Sigmoid colon (tissue), 4 donors: ENCODE data around the gene IFT20.

Experiments used
- CTCF ChIP-seq, 4 experiments: fragments of 450-650 bp in 3 of 4; fragments of 200-600 bp in 1 of 4; IDR thresholded peaks; one replicate each; pipeline ENCODE4 v1.5.1; 2016 to 2019; ENCODE audit warnings: antibody characterized with exemption in 4 of 4, mild to moderate bottlenecking in 3 of 4, moderate library complexity in 2 of 4
- EP300 ChIP-seq, 4 donors: sonication (generic); formaldehyde crosslinking; IDR thresholded peaks; one replicate each; pipeline ENCODE4 v1.6.1; 2017; ENCODE audit warnings: antibody characterized with exemption in 4 of 4
- POLR2A ChIP-seq, 2 donors: fragments of 450-650 bp; IDR thresholded peaks; one replicate each; pipeline ENCODE4 v1.6.1; 2016; ENCODE audit warnings: antibody characterized with exemption in 2 of 2, mild to moderate bottlenecking in 2 of 2, moderate library complexity in 2 of 2
- POLR2AphosphoS5 ChIP-seq, 4 donors: sonication (generic); formaldehyde crosslinking; IDR thresholded peaks; one replicate each; pipeline ENCODE4 v1.6.1; 2017; ENCODE audit warnings: antibody characterized with exemption in 4 of 4

GRCh38 chr17:28328325-28328724 is 6.9 kb downstream of the IFT20 start:
- no peak for TF ChIP-seq EP300 (IDR thresholded peaks at IDR 0.05)
- TF ChIP-seq CTCF (IDR thresholded peaks at IDR 0.05), result no peak
- TF ChIP-seq POLR2A (IDR thresholded peaks at IDR 0.05), result no peak
- no peak for TF ChIP-seq POLR2AphosphoS5 (IDR thresholded peaks at IDR 0.05)
